Measurements from ENCODE around the gene STMN1.
"Not testable (repeated sequence)": the region's sequence is repeated elsewhere in the genome, so short reads cannot be mapped to it uniquely, and the experiment has no call there.

The STMN1 gene

GRCh38 chr1:25932811-25933400 is 26.7 kb upstream of the STMN1 start:
- not testable (repeated sequence) for H3K4me1 ChIP-seq (ENCODE audit: control insufficient read depth, insufficient read depth, low read depth, low read length); H3K79me1 ChIP-seq (replicated peaks; ENCODE audit: low read length, poor library complexity, severe bottlenecking); H3K14ac ChIP-seq (ENCODE audit: low read length in 2 of 2); H2BK5ac ChIP-seq (ENCODE audit: low read depth, low read length, poor library complexity, severe bottlenecking); H2AFZ ChIP-seq (ENCODE audit: low read depth, low read length); H3K18ac ChIP-seq (ENCODE audit: low read depth in 1 of 2, low read length in 2 of 2); H3K4ac ChIP-seq (ENCODE audit: low read depth in 1 of 2, low read length in 2 of 2); H2BK15ac ChIP-seq (ENCODE audit: low read depth, poor library complexity, severe bottlenecking); H3K4me3 ChIP-seq (ENCODE audit: insufficient read depth in 1 of 2, low read depth in 1 of 2, low read length in 2 of 2); H3K27ac ChIP-seq (ENCODE audit: low read length, poor library complexity, severe bottlenecking); DNase-seq; H2BK12ac ChIP-seq (ENCODE audit: low read length in 2 of 2); H4K91ac ChIP-seq (ENCODE audit: low read length); H3K23ac ChIP-seq (ENCODE audit: low read length in 2 of 2); H2BK120ac ChIP-seq (ENCODE audit: low read depth, low read length); H4K8ac ChIP-seq (ENCODE audit: low read length); H3K9me3 ChIP-seq (ENCODE audit: control insufficient read depth, low read length); H2AK5ac ChIP-seq (ENCODE audit: low read length, severe bottlenecking); H3K36me3 ChIP-seq (ENCODE audit: control insufficient read depth in 1 of 2, insufficient read depth in 2 of 2, low read depth in 1 of 2, low read length in 2 of 2); H3K4me2 ChIP-seq (ENCODE audit: low read length, poor library complexity, severe bottlenecking); H3K9ac ChIP-seq (ENCODE audit: low read length)
- 91% methylated on average over 12 of the region's 12 CpGs for WGBS
- H3K27me3 ChIP-seq (ENCODE audit: control insufficient read depth in 1 of 2, insufficient read depth in 1 of 2, low read length in 2 of 2): peaks cover 14 to 33% of the 10 kb centered on the region in 2 experiments

GRCh38 chr1:25932321-25932720 is 26.1 kb upstream of the STMN1 start:
- no peak overlapping the region for H3K23ac ChIP-seq (ENCODE audit: low read length in 2 of 2)
- no peaks in the 10 kb centered on the region for H3K4me1 ChIP-seq (ENCODE audit: control insufficient read depth, insufficient read depth, low read depth, low read length)
- H3K18ac ChIP-seq (ENCODE audit: low read depth in 1 of 2, low read length in 2 of 2): no peak overlapping the region
- no peak overlapping the region for H3K4me2 ChIP-seq (ENCODE audit: low read length, poor library complexity, severe bottlenecking)
- no peaks in the 10 kb centered on the region for H3K9me3 ChIP-seq (ENCODE audit: control insufficient read depth, low read length)
- H3K27ac ChIP-seq (ENCODE audit: low read length, poor library complexity, severe bottlenecking): no peak overlapping the region
- peaks cover 14 to 37% of the 10 kb centered on the region in 2 experiments for H3K27me3 ChIP-seq (ENCODE audit: control insufficient read depth in 1 of 2, insufficient read depth in 1 of 2, low read length in 2 of 2)
- no peak for DNase-seq
- H2AK5ac ChIP-seq (ENCODE audit: low read length, severe bottlenecking): no peak overlapping the region
- H2BK120ac ChIP-seq (ENCODE audit: low read depth, low read length): no peak overlapping the region
- no peak overlapping the region for H3K4me3 ChIP-seq (ENCODE audit: insufficient read depth in 1 of 2, low read depth in 1 of 2, low read length in 2 of 2)
- over 99% methylated on average over 4 of the region's 5 CpGs for WGBS
- H2AFZ ChIP-seq (ENCODE audit: low read depth, low read length): no peak overlapping the region
- H2BK5ac ChIP-seq (ENCODE audit: low read depth, low read length, poor library complexity, severe bottlenecking): no peak overlapping the region
- H2BK15ac ChIP-seq (ENCODE audit: low read depth, poor library complexity, severe bottlenecking): no peak overlapping the region
- H4K8ac ChIP-seq (ENCODE audit: low read length): no peak overlapping the region
- H2BK12ac ChIP-seq (ENCODE audit: low read length in 2 of 2): no peak overlapping the region
- H3K4ac ChIP-seq (ENCODE audit: low read depth in 1 of 2, low read length in 2 of 2): no peak overlapping the region
- no peak overlapping the region for H3K9ac ChIP-seq (ENCODE audit: low read length)
- no peak overlapping the region for H4K91ac ChIP-seq (ENCODE audit: low read length)
- H3K14ac ChIP-seq (ENCODE audit: low read length in 2 of 2): no peak overlapping the region
- H3K79me1 ChIP-seq (replicated peaks; ENCODE audit: low read length, poor library complexity, severe bottlenecking): no peaks in the 10 kb centered on the region
- no peaks in the 10 kb centered on the region for H3K36me3 ChIP-seq (ENCODE audit: control insufficient read depth in 1 of 2, insufficient read depth in 2 of 2, low read depth in 1 of 2, low read length in 2 of 2)

- Histone ChIP-seq H2BK5ac (ENCODE audit: low read depth, low read length, poor library complexity, severe bottlenecking) (no peak overlapping the region), H3K79me1 (replicated peaks; ENCODE audit: low read length, poor library complexity, severe bottlenecking) (no peaks in the 10 kb centered on the region), H3K4ac (ENCODE audit: low read depth in 1 of 2, low read length in 2 of 2) (no peak overlapping the region), H3K27me3 (ENCODE audit: control insufficient read depth in 1 of 2, insufficient read depth in 1 of 2, low read length in 2 of 2) (peaks cover 15 to 38% of the 10 kb centered on the region in 2 experiments), H3K14ac (ENCODE audit: low read length in 2 of 2) (no peak overlapping the region), H3K18ac (ENCODE audit: low read depth in 1 of 2, low read length in 2 of 2) (no peak overlapping the region), H2BK15ac (ENCODE audit: low read depth, poor library complexity, severe bottlenecking) (no peak overlapping the region), H3K4me3 (ENCODE audit: insufficient read depth in 1 of 2, low read depth in 1 of 2, low read length in 2 of 2) (no peak overlapping the region), H3K27ac (ENCODE audit: low read length, poor library complexity, severe bottlenecking) (no peak overlapping the region), H4K8ac (ENCODE audit: low read length) (no peak overlapping the region), H3K9me3 (ENCODE audit: control insufficient read depth, low read length) (no peaks in the 10 kb centered on the region), H3K4me2 (ENCODE audit: low read length, poor library complexity, severe bottlenecking) (no peak overlapping the region), H3K4me1 (ENCODE audit: control insufficient read depth, insufficient read depth, low read depth, low read length) (peaks cover 1% of the 10 kb centered on the region), H2BK120ac (ENCODE audit: low read depth, low read length) (no peak overlapping the region), H3K23ac (ENCODE audit: low read length in 2 of 2) (no peak overlapping the region), H2AK5ac (ENCODE audit: low read length, severe bottlenecking) (no peak overlapping the region), H2AFZ (ENCODE audit: low read depth, low read length) (no peak overlapping the region), H2BK12ac (ENCODE audit: low read length in 2 of 2) (no peak overlapping the region), H4K91ac (ENCODE audit: low read length) (no peak overlapping the region), H3K9ac (ENCODE audit: low read length) (no peak overlapping the region), H3K36me3 (ENCODE audit: control insufficient read depth in 1 of 2, insufficient read depth in 2 of 2, low read depth in 1 of 2, low read length in 2 of 2) (no peaks in the 10 kb centered on the region)
- 81% methylated on average over 7 of the region's 7 CpGs for WGBS
- DNase-seq: no peak
Observed at GRCh38 chr1:25929016-25929415, 22.8 kb upstream of the STMN1 start.

- no peak overlapping the region for H2AK5ac ChIP-seq (ENCODE audit: low read length, severe bottlenecking)
- no peak overlapping the region for H2BK120ac ChIP-seq (ENCODE audit: low read depth, low read length)
- no peak overlapping the region for H4K91ac ChIP-seq (ENCODE audit: low read length)
- no peak overlapping the region for H3K4me3 ChIP-seq (ENCODE audit: insufficient read depth in 1 of 2, low read depth in 1 of 2, low read length in 2 of 2)
- no peaks in the 10 kb centered on the region for H3K79me1 ChIP-seq (replicated peaks; ENCODE audit: low read length, poor library complexity, severe bottlenecking)
- no peak overlapping the region for H3K27ac ChIP-seq (ENCODE audit: low read length, poor library complexity, severe bottlenecking)
- no peak overlapping the region for H2BK5ac ChIP-seq (ENCODE audit: low read depth, low read length, poor library complexity, severe bottlenecking)
- DNase-seq: peak; percentile 8
- peaks cover 6 to 33% of the 10 kb centered on the region in 2 experiments for H3K27me3 ChIP-seq (ENCODE audit: control insufficient read depth in 1 of 2, insufficient read depth in 1 of 2, low read length in 2 of 2)
- no peak overlapping the region for H2BK15ac ChIP-seq (ENCODE audit: low read depth, poor library complexity, severe bottlenecking)
- no peak overlapping the region for H3K9ac ChIP-seq (ENCODE audit: low read length)
- no peaks in the 10 kb centered on the region for H3K36me3 ChIP-seq (ENCODE audit: control insufficient read depth in 1 of 2, insufficient read depth in 2 of 2, low read depth in 1 of 2, low read length in 2 of 2)
- H2AFZ ChIP-seq (ENCODE audit: low read depth, low read length): no peak overlapping the region
- peaks cover 6% of the 10 kb centered on the region for H3K4me1 ChIP-seq (ENCODE audit: control insufficient read depth, insufficient read depth, low read depth, low read length)
- H3K23ac ChIP-seq (ENCODE audit: low read length in 2 of 2): no peak overlapping the region
- no peak overlapping the region for H3K4me2 ChIP-seq (ENCODE audit: low read length, poor library complexity, severe bottlenecking)
- H3K9me3 ChIP-seq (ENCODE audit: control insufficient read depth, low read length): no peaks in the 10 kb centered on the region
- no peak overlapping the region for H3K18ac ChIP-seq (ENCODE audit: low read depth in 1 of 2, low read length in 2 of 2)
- H3K14ac ChIP-seq (ENCODE audit: low read length in 2 of 2): no peak overlapping the region
- peak overlapping the region; percentile 14 for H4K8ac ChIP-seq (ENCODE audit: low read length)
- no peak overlapping the region for H3K4ac ChIP-seq (ENCODE audit: low read depth in 1 of 2, low read length in 2 of 2)
- WGBS: 88% methylated on average over 5 of the region's 5 CpGs
- no peak overlapping the region for H2BK12ac ChIP-seq (ENCODE audit: low read length in 2 of 2)
Observed at GRCh38 chr1:25927521-25928265, 21.5 kb upstream of the STMN1 start.

All from mesenchymal stem cell (in vitro differentiated cells and primary cell).